ENCODE results near the gene OR4C5. TPM values are rescaled to one million over a fixed set of nuclear protein-coding genes. Genes with fewer than 3 reads are reported as not detected.

OR4C5 gene
- total RNA-seq (2021; fragmentation: NEBNext Ultra II Directional; extraction: Animal tissue kit (Norgen Biotek cat#: 25700)), result not detected in 2 replicates
- not detected in 2 replicates for polyA plus RNA-seq (2011; rRNA removed)
- polyA plus RNA-seq (2011; cell fraction: cytosol; rRNA removed), result not detected
- not detected for polyA plus RNA-seq (2011; cell fraction: nucleus; rRNA removed)
- not detected in 4 replicates for polyA plus RNA-seq (2012, experiment 1 of 2)
- polyA plus RNA-seq (2012, experiment 2 of 2), result not detected
- not detected for polyA plus RNA-seq (2013, experiment 1 of 2)
- polyA plus RNA-seq (2013, experiment 2 of 2), result not detected
- polyA minus RNA-seq (2011; rRNA and poly(A)+ RNA removed), result not detected in 2 replicates
- polyA minus RNA-seq (2011; cell fraction: cytosol; rRNA and poly(A)+ RNA removed), result not detected
- polyA minus RNA-seq (2011; cell fraction: nucleus; rRNA and poly(A)+ RNA removed), result not detected
- long read RNA-seq, experiment 1, result 0 reads
- long read RNA-seq, experiment 2, result 0 reads

- Histone ChIP-seq H2AFZ (ENCODE audit: low read length) (no peak within 1 kb of the TSS), H3K23ac (ENCODE audit: insufficient read length) (no peak within 1 kb of the TSS), H3K4ac (replicated peaks; ENCODE audit: insufficient read length, low read depth, low read length) (no peak within 1 kb of the TSS), H2BK120ac (replicated peaks; ENCODE audit: low read depth, low read length) (no peak within 1 kb of the TSS), H4K91ac (replicated peaks; ENCODE audit: insufficient read length, low read length) (no peak within 1 kb of the TSS), H4K8ac (ENCODE audit: extremely low read depth, insufficient read depth, low read length) (no peak within 1 kb of the TSS), H3K4me3 (ENCODE audit: extremely low read depth in 1 of 4, insufficient read depth in 2 of 4, low read depth in 3 of 4, low read length in 4 of 4) (no peak within 1 kb of the TSS), H2AK5ac (ENCODE audit: low read depth, low read length) (no peak within 1 kb of the TSS), H2BK12ac (ENCODE audit: low read depth, low read length) (no peak within 1 kb of the TSS), H4K20me1 (replicated peaks in 1 of 2; ENCODE audit: control insufficient read depth in 1 of 2, insufficient read depth in 2 of 2, low read length in 2 of 2) (no peaks in the 10 kb centered on the region), H3K56ac (replicated peaks; ENCODE audit: insufficient read length, low read depth, low read length) (no peak within 1 kb of the TSS), H3K9ac (replicated peaks in 1 of 4; ENCODE audit: extremely low read depth in 1 of 4, low read depth in 3 of 4, low read length in 3 of 4) (no peak within 1 kb of the TSS), H3K27ac (ENCODE audit: low read depth, low read length) (no peak within 1 kb of the TSS), H3K79me2 (ENCODE audit: control insufficient read depth in 1 of 2, insufficient read depth in 2 of 2, low read length in 2 of 2) (no peaks in the 10 kb centered on the region), H2BK5ac (ENCODE audit: low read depth, low read length) (no peak within 1 kb of the TSS), H3K14ac (ENCODE audit: insufficient read length) (no peak within 1 kb of the TSS), H2BK20ac (ENCODE audit: low read length) (no peak within 1 kb of the TSS), H3K27me3 (replicated peaks in 1 of 4; ENCODE audit: control insufficient read depth in 3 of 4, extremely low read depth in 1 of 4, insufficient read depth in 3 of 4, low read length in 3 of 4) (no peaks in the 10 kb centered on the region), H3K79me1 (ENCODE audit: low read depth, low read length) (no peaks in the 10 kb centered on the region), H3K36me3 (ENCODE audit: control insufficient read depth in 2 of 4, insufficient read depth in 4 of 4, low read length in 3 of 4) (no peaks in the 10 kb centered on the region), H3K18ac (ENCODE audit: extremely low read depth, low read length) (no peak within 1 kb of the TSS), H3K23me2 (ENCODE audit: low read depth, low read length) (no peaks in the 10 kb centered on the region), H2BK15ac (ENCODE audit: low read length) (no peak within 1 kb of the TSS), H4K5ac (ENCODE audit: insufficient read length, low read depth, low read length) (no peak within 1 kb of the TSS), H3K9me3 (ENCODE audit: insufficient read depth in 2 of 2, low read depth in 1 of 2, low read length in 1 of 2) (peaks cover 24 to 51% of the 10 kb centered on the region in 2 experiments), H3K4me1 (replicated peaks in 1 of 4; ENCODE audit: control insufficient read depth in 3 of 4, insufficient read depth in 4 of 4, low read length in 3 of 4) (no peaks in the 10 kb centered on the region), H3K4me2 (ENCODE audit: insufficient read depth in 1 of 2, low read depth in 2 of 2, low read length in 2 of 2) (no peak within 1 kb of the TSS)
- CTCF ChIA-PET (ENCODE audit: partially characterized antibody), result no interaction called here
- FAIRE-seq (no peak), DNase-seq (ENCODE audit: low read depth in 1 of 2, low spot score in 2 of 2) (no peak)
- 89% methylated on average over 2 of the region's 2 CpGs; no CpG with 5 or more reads in 1 of the 2 experiments for WGBS, 2 experiments (ENCODE audit: extremely low coverage in 1 of 2, insufficient coverage in 1 of 2, insufficient read length in 1 of 2, insufficient replicate concordance in 2 of 2, low coverage in 1 of 2, low lambda C conversion rate in 2 of 2, missing lambda C conversion rate in 1 of 2)
- POLR2A ChIA-PET (ENCODE audit: partially characterized antibody), result no interaction called here
- TF ChIP-seq, protein P1, sequence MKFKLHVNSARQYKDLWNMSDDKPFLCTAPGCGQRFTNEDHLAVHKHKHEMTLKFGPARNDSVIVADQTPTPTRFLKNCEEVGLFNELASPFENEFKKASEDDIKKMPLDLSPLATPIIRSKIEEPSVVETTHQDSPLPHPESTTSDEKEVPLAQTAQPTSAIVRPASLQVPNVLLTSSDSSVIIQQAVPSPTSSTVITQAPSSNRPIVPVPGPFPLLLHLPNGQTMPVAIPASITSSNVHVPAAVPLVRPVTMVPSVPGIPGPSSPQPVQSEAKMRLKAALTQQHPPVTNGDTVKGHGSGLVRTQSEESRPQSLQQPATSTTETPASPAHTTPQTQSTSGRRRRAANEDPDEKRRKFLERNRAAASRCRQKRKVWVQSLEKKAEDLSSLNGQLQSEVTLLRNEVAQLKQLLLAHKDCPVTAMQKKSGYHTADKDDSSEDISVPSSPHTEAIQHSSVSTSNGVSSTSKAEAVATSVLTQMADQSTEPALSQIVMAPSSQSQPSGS (IDR thresholded peaks at IDR 0.05; ENCODE audit: low read length), result no peak
- TF ChIP-seq TBP (IDR thresholded peaks at IDR 0.05; ENCODE audit: low read depth, low read length) (no peak), CREB1 (IDR thresholded peaks at IDR 0.05) (no peak), HDAC2 (IDR thresholded peaks at IDR 0.05; ENCODE audit: borderline replicate concordance in 1 of 2, low read depth in 2 of 2, low read length in 2 of 2) (no peak), EP300 (IDR thresholded peaks at IDR 0.05; ENCODE audit: borderline replicate concordance in 1 of 2, low read depth in 2 of 2, low read length in 2 of 2) (no peak), SRF (IDR thresholded peaks at IDR 0.05; ENCODE audit: low read depth, low read length) (no peak), ASH2L (IDR thresholded peaks at IDR 0.05; ENCODE audit: low read length) (no peak), CBX8 (IDR thresholded peaks at IDR 0.05; ENCODE audit: borderline replicate concordance, low read depth, low read length) (no peak), KDM1A (IDR thresholded peaks at IDR 0.05; ENCODE audit: borderline replicate concordance, low read length) (no peak), ZNF274 (IDR thresholded peaks at IDR 0.05; ENCODE audit: borderline replicate concordance, extremely low read depth, low read length) (no peak), FOSL1 (IDR thresholded peaks at IDR 0.05; ENCODE audit: insufficient read depth, low read depth, low read length) (no peak)
Observed at GRCh38 chr11:48366365-48366764, at the start of gene OR4C5. Gene OR4C5 (minus strand): TSS chr11:48366465. CDS start chr11:48366465, 0 bp downstream.
